ENCODE measurements around the gene CRIM1.

- TF ChIP-seq CTCF (IDR thresholded peaks at IDR 0.05) (no peak), POLR2AphosphoS5 (IDR thresholded peaks at IDR 0.05; ENCODE audit: insufficient read depth in 1 of 2, low read depth in 1 of 2) (no peak), POLR2A (IDR thresholded peaks at IDR 0.05) (no peak)
Observed at GRCh38 chr2:36360063-36360462, 4.5 kb downstream of the CRIM1 start.

All from vagina (tissue), 2 donors.